Keratinocyte (primary cell): ENCODE results near the gene TPPP3.

Source experiments
- CTCF ChIP-seq, 3 experiments: IDR thresholded peaks in 1 of 3; conservative IDR thresholded peaks in 1 of 3; optimal IDR thresholded peaks in 1 of 3; 2 replicates in 2 of 3; 3 replicates in 1 of 3; pipeline versions ENCODE3 to v1.5.1; 2011; ENCODE audit warnings: low read length in 3 of 3, mild to moderate bottlenecking in 3 of 3, moderate library complexity in 2 of 3, control low read depth in 1 of 3, inconsistent platforms in 1 of 3; ENCODE audit not compliant: insufficient read depth in 2 of 3; ENCODE audit errors: extremely low read depth in 1 of 3
- EZH2 ChIP-seq: IDR thresholded peaks from one replicate; pipeline ENCODE4 v1.6.1; 2012; ENCODE audit warnings: inconsistent platforms, mild to moderate bottlenecking, low read length, moderate library complexity

- TF ChIP-seq CTCF (optimal IDR thresholded peaks at IDR 0.05 in 1 of 3, IDR thresholded peaks at IDR 0.05 in 1 of 3, conservative IDR thresholded peaks at IDR 0.05 in 1 of 3; ENCODE audit: extremely low read depth in 1 of 3, insufficient read depth in 2 of 3, low read length in 3 of 3): no peak
- no peak for TF ChIP-seq EZH2
These were observed 28.6 kb downstream of the TPPP3 start for GRCh38 chr16:67364600-67365235.
